Activated T-helper 9 cell treated with anti-CD3 and anti-CD28 coated beads, Interleukin-2, amount 50 U/mL, for 16 hours (primary cell): Measurements from ENCODE around the gene THY1.

ENCODE experiments used
- DNase-seq: peaks from one replicate; pipeline ENCODE4 v3.0.0-alpha.2; 2020; ENCODE audit warnings: low read depth

The THY1 gene

GRCh38 chr11:119381181-119381988, 41.6 kb downstream of the THY1 start, which contains the start of gene USP2:
TSS of gene USP2 (minus strand) at chr11:119381690. CDS start at chr11:119373480, 8,210 bp downstream.
- DNase-seq: peak; percentile 96

- no peak for DNase-seq
Measured at GRCh38 chr11:119380827-119381180, 42.2 kb downstream of the THY1 start.

- DNase-seq: no peak
Measured at GRCh38 chr11:119380160-119380826, 42.7 kb downstream of the THY1 start.

- DNase-seq: no peak
Measured at GRCh38 chr11:119378851-119379465, 44.0 kb downstream of the THY1 start.

- no peak for DNase-seq
Measured at GRCh38 chr11:119377961-119378667, 44.9 kb downstream of the THY1 start.

GRCh38 chr11:119377112-119377901, 45.7 kb downstream of the THY1 start:
- no peak for DNase-seq

- DNase-seq: no peak
Measured at GRCh38 chr11:119376197-119376847, 46.6 kb downstream of the THY1 start.

- no peak for DNase-seq
Measured at GRCh38 chr11:119375337-119376196, 47.4 kb downstream of the THY1 start.

GRCh38 chr11:119374632-119375336, 48.2 kb downstream of the THY1 start:
- DNase-seq: no peak

- DNase-seq: no peak
Measured at GRCh38 chr11:119373921-119374631, 48.9 kb downstream of the THY1 start.

GRCh38 chr11:119373059-119373920, 49.7 kb downstream of the THY1 start:
- no peak for DNase-seq

- no peak for DNase-seq
Measured at GRCh38 chr11:119372260-119373058, 50.5 kb downstream of the THY1 start.

- DNase-seq: no peak
Measured at GRCh38 chr11:119371778-119372182, 51.2 kb downstream of the THY1 start.

- DNase-seq: no peak
Measured at GRCh38 chr11:119371067-119371601, 51.8 kb downstream of the THY1 start.

GRCh38 chr11:119370486-119371046, 52.4 kb downstream of the THY1 start:
- DNase-seq: no peak
